ENCODE results near the gene KCNJ4. TPM values are rescaled to one million over a fixed set of nuclear protein-coding genes. Genes with fewer than 3 reads are reported as not detected.
A peak's percentile ranks its signal among the peaks of the same experiment; 100 is the strongest.

The KCNJ4 gene
- total RNA-seq, 4 donors from 2014 or later = 0.63 to 1.6 (median 1.1) TPM

DNA sequence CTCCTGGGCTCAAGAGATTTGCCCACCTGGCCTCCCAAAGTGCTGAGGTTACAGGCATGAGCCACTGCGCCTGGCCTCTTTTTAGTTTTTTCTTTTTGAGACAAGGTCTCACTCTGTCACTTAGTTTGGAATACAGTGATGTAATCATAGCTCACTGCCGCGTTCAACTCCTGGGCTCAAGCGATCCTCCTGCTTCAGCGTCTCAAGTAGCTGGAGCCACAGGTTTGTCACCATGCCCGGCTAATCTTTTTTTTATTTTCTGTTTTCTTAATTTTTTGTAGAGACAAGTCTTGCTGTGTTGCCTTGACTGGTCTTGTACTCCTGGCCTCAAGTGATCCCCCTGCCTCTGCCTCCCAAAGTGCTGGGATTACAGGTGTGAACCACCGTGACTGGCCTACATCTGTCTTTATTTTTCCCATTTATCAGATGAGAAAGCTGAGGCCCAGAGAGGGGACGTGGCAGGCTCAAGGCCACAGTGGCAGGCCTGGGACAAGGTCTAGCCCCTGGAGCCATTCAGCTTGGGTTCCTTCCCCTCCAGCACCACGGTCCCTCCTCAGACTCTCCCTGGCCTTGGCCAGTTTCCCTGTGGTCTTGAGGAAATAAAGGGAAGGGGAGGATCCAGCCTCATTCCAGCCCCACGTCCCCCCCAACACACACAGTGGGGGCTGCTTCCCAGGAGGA lies 10.1 kb upstream of the KCNJ4 start:
- no peak overlapping the region for H3K27ac ChIP-seq
- peaks cover 0 to 34% (median 20%) of the 10 kb centered on the region in 4 donors for H3K4me1 ChIP-seq
- DNase-seq (ENCODE audit: low spot score in 2 of 2) = no peak
- WGBS, 2 donors = 83 to 87% methylated on average over 10 of the region's 10 CpGs
- H3K4me3 ChIP-seq = no peak overlapping the region
- H3K36me3 ChIP-seq = no peaks in the 10 kb centered on the region
- peaks cover 0 to 15% of the 10 kb centered on the region in 2 donors for H3K27me3 ChIP-seq
- no peaks in the 10 kb centered on the region for H3K9me3 ChIP-seq
- TF ChIP-seq EP300 (IDR thresholded peaks at IDR 0.05) (no peak), POLR2A (IDR thresholded peaks at IDR 0.05) (no peak)
- TF ChIP-seq, protein P1, sequence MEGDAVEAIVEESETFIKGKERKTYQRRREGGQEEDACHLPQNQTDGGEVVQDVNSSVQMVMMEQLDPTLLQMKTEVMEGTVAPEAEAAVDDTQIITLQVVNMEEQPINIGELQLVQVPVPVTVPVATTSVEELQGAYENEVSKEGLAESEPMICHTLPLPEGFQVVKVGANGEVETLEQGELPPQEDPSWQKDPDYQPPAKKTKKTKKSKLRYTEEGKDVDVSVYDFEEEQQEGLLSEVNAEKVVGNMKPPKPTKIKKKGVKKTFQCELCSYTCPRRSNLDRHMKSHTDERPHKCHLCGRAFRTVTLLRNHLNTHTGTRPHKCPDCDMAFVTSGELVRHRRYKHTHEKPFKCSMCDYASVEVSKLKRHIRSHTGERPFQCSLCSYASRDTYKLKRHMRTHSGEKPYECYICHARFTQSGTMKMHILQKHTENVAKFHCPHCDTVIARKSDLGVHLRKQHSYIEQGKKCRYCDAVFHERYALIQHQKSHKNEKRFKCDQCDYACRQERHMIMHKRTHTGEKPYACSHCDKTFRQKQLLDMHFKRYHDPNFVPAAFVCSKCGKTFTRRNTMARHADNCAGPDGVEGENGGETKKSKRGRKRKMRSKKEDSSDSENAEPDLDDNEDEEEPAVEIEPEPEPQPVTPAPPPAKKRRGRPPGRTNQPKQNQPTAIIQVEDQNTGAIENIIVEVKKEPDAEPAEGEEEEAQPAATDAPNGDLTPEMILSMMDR (IDR thresholded peaks at IDR 0.05) = no peak

DNA sequence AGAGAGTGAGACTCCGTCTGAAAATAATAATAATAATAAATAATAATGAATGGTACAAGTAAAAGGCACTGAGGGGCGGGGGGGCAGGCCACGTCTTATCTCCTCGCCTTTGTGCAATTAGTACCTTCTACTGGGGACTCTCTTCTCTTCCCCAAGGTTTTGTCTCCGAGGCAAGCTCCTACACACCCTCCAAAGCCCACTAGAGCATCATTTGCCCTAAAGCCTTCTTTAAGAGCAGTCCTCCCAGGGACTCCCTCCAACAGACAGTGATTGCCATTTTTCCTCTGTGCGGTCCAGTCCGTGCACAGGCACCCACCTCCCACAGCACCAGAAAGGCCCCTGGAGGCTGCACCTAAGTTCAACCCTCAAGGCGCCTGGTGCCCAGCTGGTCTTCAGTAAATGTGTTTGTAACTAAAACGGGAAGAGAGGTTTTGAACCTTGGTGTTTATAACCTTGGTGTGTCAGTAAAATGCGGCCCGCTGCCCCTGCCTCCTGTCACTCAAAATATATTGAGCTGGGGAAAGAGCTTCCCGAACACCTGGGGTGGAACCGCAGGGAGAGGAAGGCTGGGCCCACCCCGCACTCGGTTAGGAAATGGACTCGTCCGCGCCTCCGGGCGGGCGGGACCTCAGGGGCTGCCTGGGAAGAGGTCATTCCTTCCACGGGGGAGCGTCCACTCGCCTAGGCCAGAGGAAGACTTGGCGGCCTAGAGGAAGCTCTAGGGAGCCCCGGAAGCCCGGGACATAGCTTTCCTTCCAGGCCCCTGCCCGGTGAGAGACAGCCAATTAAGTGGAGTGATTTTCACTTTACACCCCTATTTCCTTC lies 8.2 kb upstream of the KCNJ4 start:
- no peak overlapping the region for H3K4me3 ChIP-seq
- DNase-seq (ENCODE audit: low spot score in 2 of 2) = no peak
- 42 to 49% methylated on average over 27 of the region's 28 CpGs for WGBS, 2 donors
- H3K27me3 ChIP-seq = peaks cover 0 to 30% of the 10 kb centered on the region in 2 donors
- no peak overlapping the region for H3K27ac ChIP-seq
- H3K4me1 ChIP-seq = peaks cover 0 to 22% (median 14%) of the 10 kb centered on the region in 4 donors
- no peaks in the 10 kb centered on the region for H3K9me3 ChIP-seq
- H3K36me3 ChIP-seq = no peaks in the 10 kb centered on the region
- TF ChIP-seq, protein P1 (IDR thresholded peaks at IDR 0.05) = no peak
- TF ChIP-seq POLR2A (IDR thresholded peaks at IDR 0.05) (no peak), EP300 (IDR thresholded peaks at IDR 0.05) (no peak)

DNA sequence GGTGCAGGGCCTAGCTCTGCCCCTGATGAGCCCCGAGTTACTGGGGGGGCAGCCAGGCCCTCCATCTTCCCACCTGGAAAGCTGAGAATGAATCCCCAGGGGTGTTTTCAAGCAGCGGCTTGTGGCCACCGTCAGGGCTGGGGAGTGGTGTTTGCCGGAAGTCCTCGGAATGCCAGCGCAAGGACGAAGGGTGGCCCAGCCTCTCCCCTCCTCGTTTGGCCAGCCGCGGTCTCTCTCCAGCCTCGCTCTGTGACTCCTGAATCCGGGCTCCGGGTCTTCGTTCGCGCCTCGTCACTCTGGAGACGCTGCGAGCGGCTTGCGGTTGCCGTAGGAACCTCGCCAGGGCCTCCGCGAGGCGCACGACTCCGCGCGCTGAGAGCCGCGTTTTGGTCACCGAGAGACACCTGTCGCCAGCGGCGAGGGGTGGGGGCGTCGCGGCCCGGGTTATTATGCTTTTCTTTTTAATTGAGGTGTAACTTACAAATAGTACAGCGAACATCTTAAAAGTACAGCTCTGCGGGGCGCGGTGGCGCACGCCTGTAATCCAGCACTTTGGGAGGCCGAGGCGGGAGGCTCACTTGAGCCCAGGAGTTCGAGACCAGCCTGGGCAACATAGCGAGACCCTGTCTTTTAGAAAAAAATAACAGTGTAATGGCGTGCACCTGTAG lies 6.5 kb upstream of the KCNJ4 start:
- WGBS, 2 donors = 21 to 35% methylated on average over 17 to 27 of the region's 51 CpGs
- peaks cover 0 to 41% of the 10 kb centered on the region in 2 donors for H3K27me3 ChIP-seq
- no peaks in the 10 kb centered on the region for H3K36me3 ChIP-seq
- peaks cover 0 to 17% (median 11%) of the 10 kb centered on the region in 4 donors for H3K4me1 ChIP-seq
- H3K9me3 ChIP-seq = no peaks in the 10 kb centered on the region
- DNase-seq (ENCODE audit: low spot score in 2 of 2) = peak; percentile 55 to 75
- peak overlapping the region in 2 of 4 donors; percentile 26 to 27 for H3K4me3 ChIP-seq
- TF ChIP-seq POLR2A (IDR thresholded peaks at IDR 0.05) (peak in 1 of 2 donors; percentile 19), EP300 (IDR thresholded peaks at IDR 0.05) (peak in 1 of 2 donors; percentile 36)
- TF ChIP-seq, protein P1 (IDR thresholded peaks at IDR 0.05) = peak in 2 of 5 experiments; percentile 9 to 38
- H3K27ac ChIP-seq = peak overlapping the region in 1 of 4 donors; percentile 21

DNA sequence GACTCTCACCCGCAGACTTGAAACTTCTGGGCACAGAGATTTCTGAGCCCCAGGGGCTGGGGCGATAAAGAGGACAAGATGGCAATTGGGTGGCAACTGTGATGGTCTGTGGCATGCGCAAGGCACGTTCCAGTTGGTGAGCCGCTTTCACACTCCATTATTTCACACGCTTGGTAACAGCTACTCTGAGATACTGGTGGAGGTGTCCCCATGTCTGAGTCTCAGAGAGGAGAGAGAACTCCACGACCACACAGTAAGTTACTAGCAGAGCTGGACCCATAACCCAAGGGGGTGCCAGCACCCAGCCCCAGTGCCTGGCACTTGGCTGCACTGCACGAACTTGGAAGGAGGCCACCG lies 6.0 kb upstream of the KCNJ4 start:
- Histone ChIP-seq H3K27ac (peak overlapping the region in 1 of 4 donors; percentile 21), H3K4me3 (peak overlapping the region in 1 of 4 donors; percentile 27)
- DNase-seq (ENCODE audit: low spot score in 2 of 2) = no peak

More for the DNA sequence above, 6.0 kb upstream of the KCNJ4 start:
- Histone ChIP-seq H3K27me3 (peaks cover 0 to 46% of the 10 kb centered on the region in 2 donors), H3K4me1 (peaks cover 0 to 23% (median 11%) of the 10 kb centered on the region in 4 donors), H3K9me3 (no peaks in the 10 kb centered on the region), H3K36me3 (no peaks in the 10 kb centered on the region)
- TF ChIP-seq EP300 (IDR thresholded peaks at IDR 0.05) (no peak), POLR2A (IDR thresholded peaks at IDR 0.05) (no peak)
- TF ChIP-seq, protein P1 (IDR thresholded peaks at IDR 0.05) = no peak
- WGBS, 2 donors = 47 to 48% methylated on average over 7 to 8 of the region's 9 CpGs

Measured in tibial nerve (tissue), 4 donors.